Type B pancreatic cell (in vitro differentiated cells): ENCODE results near the gene LRMDA. TPM values are rescaled to one million over a fixed set of nuclear protein-coding genes. Genes with fewer than 3 reads are reported as not detected.

Source experiments
- DNase-seq: peaks from one replicate; pipeline ENCODE4 v3.0.0; 2021; ENCODE audit warnings: mixed read lengths; ENCODE audit not compliant: unreplicated experiment; ENCODE audit errors: extremely low spot score
- H3K27ac Mint-ChIP-seq: 2 replicates; pipeline ENCODE4 v1.8.0; 2021; ENCODE audit warnings: mild to moderate bottlenecking, mixed read lengths
- H3K27me3 Mint-ChIP-seq: 2 replicates; pipeline ENCODE4 v1.8.0; 2021; ENCODE audit warnings: mixed read lengths
- H3K36me3 Mint-ChIP-seq: 2 replicates; pipeline ENCODE4 v1.8.0; 2021; ENCODE audit warnings: mixed read lengths
- H3K4me1 Mint-ChIP-seq: one replicate; pipeline ENCODE4 v1.8.0; 2021; ENCODE audit warnings: mixed read lengths; ENCODE audit not compliant: unreplicated experiment
- H3K4me3 Mint-ChIP-seq: 2 replicates; pipeline ENCODE4 v1.8.0; 2021; ENCODE audit warnings: mild to moderate bottlenecking, mixed read lengths
- H3K9me3 Mint-ChIP-seq: 2 replicates; pipeline ENCODE4 v1.8.0; 2021; ENCODE audit warnings: mixed read lengths
- total RNA-seq: library from RNA; stranded (reverse); gene quantifications from 2 replicates; pipeline ENCODE4 v1.2.1, GENCODE V29; 2021; ENCODE audit warnings: low replicate concordance
- TF ChIP-seq, protein P1 (sequence below): fragments of 200-600 bp; sonication (generic); conservative IDR thresholded peaks from 2 replicates; pipeline ENCODE4 v1.5.0; 2021; ENCODE audit warnings: antibody characterized with exemption, mild to moderate bottlenecking

The LRMDA gene
- total RNA-seq, 1 donor from 2014 or later: 2.0 TPM

DNA sequence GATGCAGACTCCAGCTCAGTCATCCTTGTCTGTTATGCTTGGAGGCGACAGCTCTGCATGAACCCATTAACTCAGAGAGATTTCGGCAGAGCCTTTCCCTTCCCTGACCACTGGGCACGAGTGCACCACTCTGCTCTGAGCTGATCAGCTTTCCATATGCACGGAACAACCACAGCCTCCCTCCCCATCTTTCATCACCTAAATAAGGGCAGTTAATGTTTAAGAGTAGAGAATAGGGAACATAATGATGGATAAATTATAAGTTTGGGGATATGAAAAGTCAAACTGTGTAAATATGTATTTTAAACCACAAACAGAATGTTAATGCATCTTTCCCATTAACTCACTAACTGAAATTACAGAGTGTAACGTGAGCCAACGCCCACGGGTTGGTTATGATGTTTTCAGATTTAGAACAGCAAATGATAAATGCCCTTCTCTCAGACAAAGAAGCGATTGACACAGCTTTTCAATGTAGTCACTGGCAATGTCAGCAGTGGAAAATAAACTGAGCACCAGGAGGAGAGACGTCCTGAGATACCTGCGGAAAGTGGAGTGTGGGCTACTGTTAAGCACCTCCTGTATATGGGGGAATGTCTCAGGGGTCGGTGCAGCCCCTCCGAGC is 658.2 kb downstream of the LRMDA start:
- Mint-ChIP-seq H3K27ac (no peak overlapping the region), H3K9me3 (peaks cover 9% of the 10 kb centered on the region), H3K36me3 (no peaks in the 10 kb centered on the region), H3K4me1 (peaks cover 35% of the 10 kb centered on the region), H3K27me3 (peaks cover 45% of the 10 kb centered on the region), H3K4me3 (no peak overlapping the region)
- TF ChIP-seq, protein P1, sequence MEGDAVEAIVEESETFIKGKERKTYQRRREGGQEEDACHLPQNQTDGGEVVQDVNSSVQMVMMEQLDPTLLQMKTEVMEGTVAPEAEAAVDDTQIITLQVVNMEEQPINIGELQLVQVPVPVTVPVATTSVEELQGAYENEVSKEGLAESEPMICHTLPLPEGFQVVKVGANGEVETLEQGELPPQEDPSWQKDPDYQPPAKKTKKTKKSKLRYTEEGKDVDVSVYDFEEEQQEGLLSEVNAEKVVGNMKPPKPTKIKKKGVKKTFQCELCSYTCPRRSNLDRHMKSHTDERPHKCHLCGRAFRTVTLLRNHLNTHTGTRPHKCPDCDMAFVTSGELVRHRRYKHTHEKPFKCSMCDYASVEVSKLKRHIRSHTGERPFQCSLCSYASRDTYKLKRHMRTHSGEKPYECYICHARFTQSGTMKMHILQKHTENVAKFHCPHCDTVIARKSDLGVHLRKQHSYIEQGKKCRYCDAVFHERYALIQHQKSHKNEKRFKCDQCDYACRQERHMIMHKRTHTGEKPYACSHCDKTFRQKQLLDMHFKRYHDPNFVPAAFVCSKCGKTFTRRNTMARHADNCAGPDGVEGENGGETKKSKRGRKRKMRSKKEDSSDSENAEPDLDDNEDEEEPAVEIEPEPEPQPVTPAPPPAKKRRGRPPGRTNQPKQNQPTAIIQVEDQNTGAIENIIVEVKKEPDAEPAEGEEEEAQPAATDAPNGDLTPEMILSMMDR: no peak
- DNase-seq: no peak

- TF ChIP-seq, protein P1: no peak
- no peak for DNase-seq
- no peak overlapping the region for H3K27ac Mint-ChIP-seq
- peaks cover 37% of the 10 kb centered on the region for H3K27me3 Mint-ChIP-seq
- no peaks in the 10 kb centered on the region for H3K36me3 Mint-ChIP-seq
- peaks cover 9% of the 10 kb centered on the region for H3K9me3 Mint-ChIP-seq
- H3K4me1 Mint-ChIP-seq: peaks cover 23% of the 10 kb centered on the region
- H3K4me3 Mint-ChIP-seq: no peak overlapping the region
These were observed 660.5 kb downstream of the LRMDA start for GRCh38 chr10:76091926-76092325.

GRCh38 chr10:76106611-76107010 is 675.2 kb downstream of the LRMDA start:
- Mint-ChIP-seq H3K4me1 (peaks cover 36% of the 10 kb centered on the region), H3K27me3 (peaks cover 70% of the 10 kb centered on the region), H3K4me3 (no peak overlapping the region), H3K36me3 (peaks cover 15% of the 10 kb centered on the region), H3K27ac (no peak overlapping the region), H3K9me3 (peaks cover 12% of the 10 kb centered on the region)
- TF ChIP-seq, protein P1: no peak
- no peak for DNase-seq

DNA sequence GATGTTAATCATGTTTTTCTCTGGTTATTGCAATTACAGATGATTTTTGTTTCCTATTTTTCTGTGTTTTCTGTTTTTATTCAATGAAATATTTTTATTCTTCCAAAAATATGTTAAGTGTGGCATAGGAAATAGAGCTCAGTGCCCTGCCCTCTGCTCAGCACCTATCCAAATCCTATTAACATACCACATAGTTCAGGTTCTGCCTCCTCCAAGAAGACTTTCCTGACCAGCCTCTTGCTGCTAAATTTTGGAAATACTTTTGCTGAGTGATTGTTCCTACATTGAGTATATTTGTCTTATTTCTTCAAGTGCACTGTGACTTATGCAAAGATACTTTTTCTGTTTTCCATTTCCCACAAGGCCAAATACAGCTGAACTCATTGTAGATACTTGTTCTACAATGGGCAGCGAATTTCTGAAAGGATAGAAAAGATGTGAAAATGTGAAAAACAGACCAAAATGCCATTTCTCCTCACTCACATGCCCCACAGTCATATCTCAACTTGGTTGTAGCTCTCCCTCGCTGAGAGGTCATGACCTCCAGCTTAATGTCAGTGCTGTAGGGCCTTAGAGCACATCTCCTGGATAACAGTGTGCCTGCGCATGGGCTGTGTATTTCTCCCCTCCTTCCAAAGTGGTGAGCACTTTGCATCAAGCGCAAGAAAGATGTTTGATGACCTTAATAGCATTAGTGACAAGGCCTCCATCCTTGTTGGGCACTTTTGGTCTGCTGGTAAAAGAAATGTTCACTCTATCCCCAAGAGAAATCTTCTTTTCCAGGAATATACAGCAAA is 677.3 kb downstream of the LRMDA start:
- H3K27ac Mint-ChIP-seq: no peak overlapping the region
- H3K9me3 Mint-ChIP-seq: peaks cover 8% of the 10 kb centered on the region
- TF ChIP-seq, protein P1: no peak
- H3K36me3 Mint-ChIP-seq: peaks cover 15% of the 10 kb centered on the region
- no peak for DNase-seq
- peaks cover 74% of the 10 kb centered on the region for H3K27me3 Mint-ChIP-seq
- peaks cover 44% of the 10 kb centered on the region for H3K4me1 Mint-ChIP-seq
- H3K4me3 Mint-ChIP-seq: no peak overlapping the region

DNA sequence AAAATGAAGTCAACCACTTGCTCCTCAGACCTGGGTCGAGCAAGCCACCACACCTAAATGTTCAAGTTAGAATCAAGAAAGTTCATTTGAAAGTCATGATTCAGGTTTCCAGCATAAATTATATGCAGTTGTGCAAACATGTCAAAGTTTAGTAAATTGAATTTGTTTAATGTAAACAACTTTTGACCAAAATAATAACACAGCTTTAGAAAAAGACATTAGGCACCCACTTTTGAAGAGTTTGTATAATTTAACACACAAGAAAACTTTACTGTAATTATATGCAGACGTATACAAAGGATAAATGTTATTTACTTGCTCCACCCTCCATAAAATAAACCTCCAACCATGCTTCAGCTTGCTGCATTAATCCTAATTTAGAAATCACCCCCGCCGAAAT is 680.0 kb downstream of the LRMDA start:
- Mint-ChIP-seq H3K4me1 (peaks cover 63% of the 10 kb centered on the region), H3K9me3 (peaks cover 8% of the 10 kb centered on the region), H3K36me3 (peaks cover 11% of the 10 kb centered on the region), H3K4me3 (peak overlapping the region; percentile 64), H3K27me3 (peaks cover 78% of the 10 kb centered on the region), H3K27ac (peak overlapping the region; percentile 30)
- TF ChIP-seq, protein P1: no peak
- no peak for DNase-seq
